ENCODE data around the gene MICAL3.

DNA sequence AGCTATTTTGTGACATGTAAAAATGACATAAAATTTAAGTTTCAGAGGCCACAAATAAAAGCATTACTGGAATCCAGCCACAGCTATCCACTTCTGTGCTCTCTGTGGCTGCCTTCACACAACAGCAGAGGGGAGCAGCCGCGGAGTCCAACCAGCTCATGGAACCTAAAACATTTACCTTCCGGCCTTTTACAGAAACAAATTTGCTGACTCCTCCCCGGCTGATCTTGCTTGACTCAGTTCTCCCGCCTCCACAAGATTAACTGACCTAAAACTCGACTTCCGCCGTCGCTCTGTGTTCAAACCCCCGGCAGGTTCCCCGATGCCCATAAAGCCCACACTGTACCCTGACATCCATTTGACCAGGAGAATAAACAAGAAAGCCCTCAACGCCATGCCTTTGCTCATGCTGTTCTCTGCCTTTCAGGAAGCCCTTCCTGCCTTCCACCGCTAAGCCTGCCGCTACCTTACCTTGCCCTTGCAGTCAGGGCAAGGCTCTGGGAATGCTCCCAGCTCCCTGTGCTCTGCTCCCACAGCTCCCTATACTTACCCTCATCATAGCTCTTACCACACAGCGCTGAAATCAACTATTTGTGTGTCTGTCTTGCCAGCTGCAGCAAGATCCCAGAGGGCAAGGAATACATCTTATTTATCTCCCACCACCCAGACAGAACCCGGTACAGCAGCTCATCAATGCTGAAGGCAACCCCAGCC, 35.4 kb downstream of the MICAL3 start:
- TF ChIP-seq, protein P1, sequence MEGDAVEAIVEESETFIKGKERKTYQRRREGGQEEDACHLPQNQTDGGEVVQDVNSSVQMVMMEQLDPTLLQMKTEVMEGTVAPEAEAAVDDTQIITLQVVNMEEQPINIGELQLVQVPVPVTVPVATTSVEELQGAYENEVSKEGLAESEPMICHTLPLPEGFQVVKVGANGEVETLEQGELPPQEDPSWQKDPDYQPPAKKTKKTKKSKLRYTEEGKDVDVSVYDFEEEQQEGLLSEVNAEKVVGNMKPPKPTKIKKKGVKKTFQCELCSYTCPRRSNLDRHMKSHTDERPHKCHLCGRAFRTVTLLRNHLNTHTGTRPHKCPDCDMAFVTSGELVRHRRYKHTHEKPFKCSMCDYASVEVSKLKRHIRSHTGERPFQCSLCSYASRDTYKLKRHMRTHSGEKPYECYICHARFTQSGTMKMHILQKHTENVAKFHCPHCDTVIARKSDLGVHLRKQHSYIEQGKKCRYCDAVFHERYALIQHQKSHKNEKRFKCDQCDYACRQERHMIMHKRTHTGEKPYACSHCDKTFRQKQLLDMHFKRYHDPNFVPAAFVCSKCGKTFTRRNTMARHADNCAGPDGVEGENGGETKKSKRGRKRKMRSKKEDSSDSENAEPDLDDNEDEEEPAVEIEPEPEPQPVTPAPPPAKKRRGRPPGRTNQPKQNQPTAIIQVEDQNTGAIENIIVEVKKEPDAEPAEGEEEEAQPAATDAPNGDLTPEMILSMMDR (IDR thresholded peaks at IDR 0.05) = no peak
- no peak for TF ChIP-seq POLR2AphosphoS5 (IDR thresholded peaks at IDR 0.05; ENCODE audit: low read depth, low read length)

All from Panc1 (cell line).